Right lobe of liver (tissue), 4 donors: Measurements from ENCODE around the gene NPRL2.
A peak's percentile ranks its signal among the peaks of the same experiment; 100 is the strongest.

Experiments used
- POLR2A ChIP-seq: fragments of 450-650 bp; IDR thresholded peaks from one replicate; pipeline ENCODE4 v1.6.1; 2017; ENCODE audit warnings: antibody characterized with exemption, mild to moderate bottlenecking
- TF ChIP-seq, protein P1 (sequence below), 4 donors: fragments of 200-600 bp in 3 of 4; fragments of 450-650 bp in 1 of 4; IDR thresholded peaks; one replicate each; pipeline versions ENCODE4 v1.5.1 to v1.8.0; 2016 to 2022; ENCODE audit warnings: antibody characterized with exemption in 4 of 4, mild to moderate bottlenecking in 2 of 4
- donor health status: DM: no; HTN: no; CAD: no.
- donor health status: DM: no; HTN: no; CAD: no.
- donor health status: DM: no; HTN: yes; CAD: no.

DNA sequence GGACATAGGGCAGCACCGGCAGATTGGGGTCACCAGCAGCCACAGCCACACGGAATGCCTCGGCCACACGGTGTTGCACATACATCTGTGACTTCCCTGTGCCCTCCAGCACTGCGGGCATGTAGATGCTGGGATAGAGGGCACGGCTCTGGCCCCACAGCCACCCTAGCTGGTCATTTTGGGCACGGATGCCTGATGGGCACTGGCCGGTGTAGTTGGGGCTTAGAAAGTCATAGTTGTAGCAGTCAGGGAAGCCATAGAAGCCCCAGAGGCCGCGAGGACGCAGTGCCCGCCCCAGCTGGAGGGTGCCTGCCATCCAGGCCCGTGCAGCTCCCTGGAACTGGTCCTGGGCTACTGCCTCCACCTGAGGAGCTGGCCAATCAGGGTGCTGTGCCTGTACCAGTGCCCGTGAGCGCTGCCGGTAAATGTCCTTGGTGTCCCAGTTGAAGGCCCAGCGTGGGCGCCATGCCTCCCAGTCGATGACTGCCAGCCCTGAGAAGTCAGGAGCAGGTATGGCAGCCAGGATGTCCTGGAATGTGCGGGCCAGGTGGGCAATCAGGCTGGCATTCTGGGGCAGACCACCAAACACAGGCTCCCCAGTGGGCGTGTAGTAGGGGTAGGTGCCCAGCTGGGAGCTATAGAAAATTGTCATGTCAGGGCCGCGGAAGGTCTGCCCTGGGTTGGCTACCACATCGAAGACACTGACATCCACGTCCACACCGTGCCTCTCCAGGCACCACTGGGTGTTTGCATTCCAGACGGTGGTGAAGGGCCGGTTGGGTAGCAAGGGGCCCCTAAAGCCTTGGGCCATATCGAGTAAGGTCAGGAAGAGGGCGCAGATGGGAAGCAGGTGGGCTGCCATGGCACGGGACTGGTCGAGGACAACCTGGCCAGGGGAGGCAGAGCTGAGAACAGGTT is 48.2 kb downstream of the NPRL2 start:
- TF ChIP-seq, protein P1, sequence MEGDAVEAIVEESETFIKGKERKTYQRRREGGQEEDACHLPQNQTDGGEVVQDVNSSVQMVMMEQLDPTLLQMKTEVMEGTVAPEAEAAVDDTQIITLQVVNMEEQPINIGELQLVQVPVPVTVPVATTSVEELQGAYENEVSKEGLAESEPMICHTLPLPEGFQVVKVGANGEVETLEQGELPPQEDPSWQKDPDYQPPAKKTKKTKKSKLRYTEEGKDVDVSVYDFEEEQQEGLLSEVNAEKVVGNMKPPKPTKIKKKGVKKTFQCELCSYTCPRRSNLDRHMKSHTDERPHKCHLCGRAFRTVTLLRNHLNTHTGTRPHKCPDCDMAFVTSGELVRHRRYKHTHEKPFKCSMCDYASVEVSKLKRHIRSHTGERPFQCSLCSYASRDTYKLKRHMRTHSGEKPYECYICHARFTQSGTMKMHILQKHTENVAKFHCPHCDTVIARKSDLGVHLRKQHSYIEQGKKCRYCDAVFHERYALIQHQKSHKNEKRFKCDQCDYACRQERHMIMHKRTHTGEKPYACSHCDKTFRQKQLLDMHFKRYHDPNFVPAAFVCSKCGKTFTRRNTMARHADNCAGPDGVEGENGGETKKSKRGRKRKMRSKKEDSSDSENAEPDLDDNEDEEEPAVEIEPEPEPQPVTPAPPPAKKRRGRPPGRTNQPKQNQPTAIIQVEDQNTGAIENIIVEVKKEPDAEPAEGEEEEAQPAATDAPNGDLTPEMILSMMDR (IDR thresholded peaks at IDR 0.05): no peak
- TF ChIP-seq POLR2A: peak; percentile 79
